ENCODE measurements around the gene CTNND2. TPM values are rescaled to one million over a fixed set of nuclear protein-coding genes. Genes with fewer than 3 reads are reported as not detected.
"Not testable (repeated sequence)": the region's sequence is repeated elsewhere in the genome, so short reads cannot be mapped to it uniquely, and the experiment has no call there.

Gene CTNND2
- total RNA-seq, 2 experiments from 2014 or later = 0.20 TPM; not detected in 1

DNA sequence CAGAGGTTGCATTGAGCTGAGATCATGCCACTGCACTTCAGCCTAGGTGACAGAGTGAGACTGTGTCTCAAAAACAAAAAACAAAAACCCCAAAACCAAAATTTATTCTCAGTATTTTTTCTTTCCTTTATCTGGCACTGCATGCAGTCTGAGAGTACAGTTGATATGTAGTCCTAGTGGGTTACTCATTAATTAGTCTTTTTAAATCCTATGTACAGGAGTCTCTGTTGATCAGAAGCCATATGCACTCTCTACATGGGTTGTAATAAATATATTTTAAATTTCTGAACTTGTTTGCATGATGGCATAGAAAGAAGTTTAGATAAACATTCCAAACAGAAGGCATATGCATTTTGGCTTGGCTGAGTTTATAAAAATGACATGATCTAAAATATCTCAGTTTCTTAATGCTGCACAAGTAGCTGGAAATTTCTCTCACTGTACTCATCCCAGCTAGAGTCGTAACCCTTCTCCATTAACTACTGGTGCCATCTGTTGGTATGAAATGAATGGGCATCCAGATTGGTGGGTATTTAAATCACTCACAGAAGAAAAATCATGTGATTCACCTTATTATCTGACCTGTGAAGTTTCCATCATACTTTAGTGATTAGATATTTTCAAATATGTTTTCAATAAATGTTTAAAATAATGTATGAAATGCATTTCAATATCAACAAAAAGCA, 284.8 kb downstream of the CTNND2 start:
- no peak for ATAC-seq (ENCODE audit: poor library complexity)
- ChIA-PET POLR2A (no interaction called here), CTCF (no interaction called here)
- Mint-ChIP-seq H3K27me3 (no peaks in the 10 kb centered on the region), H3K36me3 (ENCODE audit: low read depth) (no peaks in the 10 kb centered on the region), H3K4me3 (no peak overlapping the region), H3K9me3 (no peaks in the 10 kb centered on the region), H3K4me1 (ENCODE audit: low read depth) (no peaks in the 10 kb centered on the region), H3K27ac (no peak overlapping the region)
- H3K9me3 ChIP-seq (ENCODE audit: control insufficient read depth in 1 of 2, insufficient read depth in 1 of 2, low read length in 2 of 2) = peaks cover 4% of the 10 kb centered on the region in 2 experiments
- no peak for TF ChIP-seq CTCF (IDR thresholded peaks at IDR 0.05)
- DNase-seq = no peak
- no peaks in the 10 kb centered on the region for H3K27me3 ChIP-seq (ENCODE audit: control insufficient read depth in 1 of 2, insufficient read depth in 2 of 2, low read length in 2 of 2)
- intact Hi-C loops (cut with DNase I, micrococcal nuclease) = no loop called here
- H3K36me3 ChIP-seq (ENCODE audit: insufficient read depth, low read length) = no peaks in the 10 kb centered on the region
- H3K27ac ChIP-seq (ENCODE audit: low read depth in 1 of 2, low read length in 2 of 2) = no peak overlapping the region
- no peaks in the 10 kb centered on the region for H3K4me1 ChIP-seq (ENCODE audit: insufficient read depth, low read length)
- H3K4me3 ChIP-seq (ENCODE audit: low read length) = no peak overlapping the region

DNA sequence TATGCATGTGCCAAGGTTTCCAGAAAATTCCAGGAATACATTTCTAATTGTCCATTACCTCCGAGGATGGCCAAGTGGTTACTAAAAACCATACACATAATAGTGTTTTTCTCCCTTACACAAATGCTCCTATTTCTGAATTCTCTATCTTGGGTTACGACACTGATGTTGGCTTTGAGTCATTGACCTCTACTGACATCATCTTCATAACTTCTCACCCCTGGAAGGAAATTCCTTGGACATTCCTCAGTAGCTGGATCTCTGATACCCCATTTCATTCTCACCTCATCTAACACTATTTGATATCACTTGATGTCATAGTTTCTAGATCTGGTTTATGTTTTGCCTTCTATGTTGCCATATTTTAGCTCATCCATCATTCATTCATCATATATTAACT, 287.2 kb downstream of the CTNND2 start:
- no peak for TF ChIP-seq CTCF (IDR thresholded peaks at IDR 0.05)
- no peaks in the 10 kb centered on the region for H3K9me3 Mint-ChIP-seq

GRCh38 chr5:11616624-11617023, 287.6 kb downstream of the CTNND2 start:
- H3K4me1 Mint-ChIP-seq (ENCODE audit: low read depth); CTCF ChIA-PET; H3K4me3 Mint-ChIP-seq; H3K9me3 Mint-ChIP-seq; H3K36me3 ChIP-seq (ENCODE audit: insufficient read depth, low read length); POLR2A ChIA-PET; H3K27ac ChIP-seq (ENCODE audit: low read depth in 1 of 2, low read length in 2 of 2); DNase-seq; H3K27ac Mint-ChIP-seq; H3K27me3 ChIP-seq (ENCODE audit: control insufficient read depth in 1 of 2, insufficient read depth in 2 of 2, low read length in 2 of 2); ATAC-seq (ENCODE audit: poor library complexity); H3K9me3 ChIP-seq (ENCODE audit: control insufficient read depth in 1 of 2, insufficient read depth in 1 of 2, low read length in 2 of 2); H3K4me3 ChIP-seq (ENCODE audit: low read length); H3K36me3 Mint-ChIP-seq (ENCODE audit: low read depth); intact Hi-C loops (cut with DNase I, micrococcal nuclease); H3K4me1 ChIP-seq (ENCODE audit: insufficient read depth, low read length); H3K27me3 Mint-ChIP-seq: not testable (repeated sequence)

More for the DNA sequence above, 287.2 kb downstream of the CTNND2 start:
- no peak for ATAC-seq (ENCODE audit: poor library complexity)
- Mint-ChIP-seq H3K4me3 (no peak overlapping the region), H3K27ac (no peak overlapping the region), H3K4me1 (ENCODE audit: low read depth) (no peaks in the 10 kb centered on the region), H3K36me3 (ENCODE audit: low read depth) (no peaks in the 10 kb centered on the region), H3K27me3 (no peaks in the 10 kb centered on the region)
- Histone ChIP-seq H3K27me3 (ENCODE audit: control insufficient read depth in 1 of 2, insufficient read depth in 2 of 2, low read length in 2 of 2) (no peaks in the 10 kb centered on the region), H3K27ac (ENCODE audit: low read depth in 1 of 2, low read length in 2 of 2) (no peak overlapping the region), H3K4me3 (ENCODE audit: low read length) (no peak overlapping the region), H3K36me3 (ENCODE audit: insufficient read depth, low read length) (no peaks in the 10 kb centered on the region), H3K4me1 (ENCODE audit: insufficient read depth, low read length) (no peaks in the 10 kb centered on the region), H3K9me3 (ENCODE audit: control insufficient read depth in 1 of 2, insufficient read depth in 1 of 2, low read length in 2 of 2) (peaks cover 4% of the 10 kb centered on the region in 2 experiments)
- ChIA-PET CTCF (no interaction called here), POLR2A (no interaction called here)
- intact Hi-C loops (cut with DNase I, micrococcal nuclease) = no loop called here
- no peak for DNase-seq

GRCh38 chr5:11611011-11611410, 293.2 kb downstream of the CTNND2 start:
- no peaks in the 10 kb centered on the region for H3K27me3 Mint-ChIP-seq
- ATAC-seq (ENCODE audit: poor library complexity) = no peak
- no peaks in the 10 kb centered on the region for H3K36me3 Mint-ChIP-seq (ENCODE audit: low read depth)
- intact Hi-C loops (cut with DNase I, micrococcal nuclease) = no loop called here
- Histone ChIP-seq H3K4me1 (ENCODE audit: insufficient read depth, low read length) (no peaks in the 10 kb centered on the region), H3K9me3 (ENCODE audit: control insufficient read depth in 1 of 2, insufficient read depth in 1 of 2, low read length in 2 of 2) (peaks cover 3 to 4% of the 10 kb centered on the region in 2 experiments), H3K36me3 (ENCODE audit: insufficient read depth, low read length) (no peaks in the 10 kb centered on the region), H3K27me3 (ENCODE audit: control insufficient read depth in 1 of 2, insufficient read depth in 2 of 2, low read length in 2 of 2) (no peaks in the 10 kb centered on the region), H3K27ac (ENCODE audit: low read depth in 1 of 2, low read length in 2 of 2) (no peak overlapping the region), H3K4me3 (ENCODE audit: low read length) (no peak overlapping the region)
- H3K27ac Mint-ChIP-seq = no peak overlapping the region
- ChIA-PET CTCF (no interaction called here), POLR2A (no interaction called here)
- H3K4me1 Mint-ChIP-seq (ENCODE audit: low read depth) = no peaks in the 10 kb centered on the region
- DNase-seq = no peak
- TF ChIP-seq CTCF (IDR thresholded peaks at IDR 0.05) = no peak
- no peak overlapping the region for H3K4me3 Mint-ChIP-seq
- no peaks in the 10 kb centered on the region for H3K9me3 Mint-ChIP-seq

All from CD4-positive, alpha-beta T cell (primary cell).